Measurements from ENCODE around the gene PON3.

PON3 gene

GRCh38 chr7:95319570-95319969 lies 76.6 kb downstream of the PON3 start:
- no peaks in the 10 kb centered on the region for H3K27me3 ChIP-seq (ENCODE audit: insufficient read depth, insufficient read length)
- no peak overlapping the region for H3K4me3 ChIP-seq (ENCODE audit: insufficient read length, low read depth)
- DNase-seq (ENCODE audit: low read depth, low spot score): no peak
- no peak overlapping the region for H3K9ac ChIP-seq (ENCODE audit: insufficient read length, low read depth)
- no peaks in the 10 kb centered on the region for H3K36me3 ChIP-seq (ENCODE audit: insufficient read depth, insufficient read length, low read length)
- H3K9me3 ChIP-seq (ENCODE audit: insufficient read depth, low read length): no peaks in the 10 kb centered on the region
- H3K4me1 ChIP-seq (ENCODE audit: insufficient read depth, insufficient read length): no peaks in the 10 kb centered on the region
- TF ChIP-seq ZNF274 (IDR thresholded peaks at IDR 0.05; ENCODE audit: low read depth, low read length): no peak
- no peak for TF ChIP-seq SUZ12 (IDR thresholded peaks at IDR 0.05; ENCODE audit: extremely low read depth, insufficient read depth, insufficient read length)
- TF ChIP-seq YY1 (IDR thresholded peaks at IDR 0.05; ENCODE audit: insufficient read depth, insufficient read length): no peak

GRCh38 chr7:95318501-95319100 lies 77.6 kb downstream of the PON3 start:
- no peaks in the 10 kb centered on the region for H3K36me3 ChIP-seq (ENCODE audit: insufficient read depth, insufficient read length, low read length)
- H3K4me1 ChIP-seq (ENCODE audit: insufficient read depth, insufficient read length): no peaks in the 10 kb centered on the region
- no peaks in the 10 kb centered on the region for H3K27me3 ChIP-seq (ENCODE audit: insufficient read depth, insufficient read length)
- H3K9me3 ChIP-seq (ENCODE audit: insufficient read depth, low read length): no peaks in the 10 kb centered on the region
- no peak overlapping the region for H3K9ac ChIP-seq (ENCODE audit: insufficient read length, low read depth)
- no peak overlapping the region for H3K4me3 ChIP-seq (ENCODE audit: insufficient read length, low read depth)
- no peak for DNase-seq (ENCODE audit: low read depth, low spot score)
- TF ChIP-seq SUZ12 (IDR thresholded peaks at IDR 0.05; ENCODE audit: extremely low read depth, insufficient read depth, insufficient read length) (no peak), ZNF274 (IDR thresholded peaks at IDR 0.05; ENCODE audit: low read depth, low read length) (no peak), YY1 (IDR thresholded peaks at IDR 0.05; ENCODE audit: insufficient read depth, insufficient read length) (no peak)

- no peak overlapping the region for H3K4me3 ChIP-seq (ENCODE audit: insufficient read length, low read depth)
- no peak for TF ChIP-seq SUZ12 (IDR thresholded peaks at IDR 0.05; ENCODE audit: extremely low read depth, insufficient read depth, insufficient read length)
- no peak for TF ChIP-seq YY1 (IDR thresholded peaks at IDR 0.05; ENCODE audit: insufficient read depth, insufficient read length)
- H3K36me3 ChIP-seq (ENCODE audit: insufficient read depth, insufficient read length, low read length): no peaks in the 10 kb centered on the region
Measured at GRCh38 chr7:95317966-95318365, 78.2 kb downstream of the PON3 start.

GRCh38 chr7:95317546-95317945 lies 78.6 kb downstream of the PON3 start:
- Histone ChIP-seq H3K4me1 (ENCODE audit: insufficient read depth, insufficient read length) (no peaks in the 10 kb centered on the region), H3K4me3 (ENCODE audit: insufficient read length, low read depth) (no peak overlapping the region), H3K9ac (ENCODE audit: insufficient read length, low read depth) (no peak overlapping the region), H3K27me3 (ENCODE audit: insufficient read depth, insufficient read length) (no peaks in the 10 kb centered on the region), H3K9me3 (ENCODE audit: insufficient read depth, low read length) (no peaks in the 10 kb centered on the region), H3K36me3 (ENCODE audit: insufficient read depth, insufficient read length, low read length) (no peaks in the 10 kb centered on the region)
- no peak for TF ChIP-seq SUZ12 (IDR thresholded peaks at IDR 0.05; ENCODE audit: extremely low read depth, insufficient read depth, insufficient read length)
- TF ChIP-seq ZNF274 (IDR thresholded peaks at IDR 0.05; ENCODE audit: low read depth, low read length): no peak
- TF ChIP-seq YY1 (IDR thresholded peaks at IDR 0.05; ENCODE audit: insufficient read depth, insufficient read length): no peak
- no peak for DNase-seq (ENCODE audit: low read depth, low spot score)

More at GRCh38 chr7:95317966-95318365, 78.2 kb downstream of the PON3 start:
- no peak overlapping the region for H3K9ac ChIP-seq (ENCODE audit: insufficient read length, low read depth)
- no peaks in the 10 kb centered on the region for H3K4me1 ChIP-seq (ENCODE audit: insufficient read depth, insufficient read length)
- no peaks in the 10 kb centered on the region for H3K9me3 ChIP-seq (ENCODE audit: insufficient read depth, low read length)
- DNase-seq (ENCODE audit: low read depth, low spot score): no peak
- H3K27me3 ChIP-seq (ENCODE audit: insufficient read depth, insufficient read length): no peaks in the 10 kb centered on the region

- Histone ChIP-seq H3K4me1 (ENCODE audit: insufficient read depth, insufficient read length) (no peaks in the 10 kb centered on the region), H3K27me3 (ENCODE audit: insufficient read depth, insufficient read length) (no peaks in the 10 kb centered on the region), H3K36me3 (ENCODE audit: insufficient read depth, insufficient read length, low read length) (no peaks in the 10 kb centered on the region), H3K9me3 (ENCODE audit: insufficient read depth, low read length) (no peaks in the 10 kb centered on the region), H3K4me3 (ENCODE audit: insufficient read length, low read depth) (no peak overlapping the region), H3K9ac (ENCODE audit: insufficient read length, low read depth) (no peak overlapping the region)
- no peak for TF ChIP-seq YY1 (IDR thresholded peaks at IDR 0.05; ENCODE audit: insufficient read depth, insufficient read length)
- TF ChIP-seq SUZ12 (IDR thresholded peaks at IDR 0.05; ENCODE audit: extremely low read depth, insufficient read depth, insufficient read length): no peak
- no peak for TF ChIP-seq ZNF274 (IDR thresholded peaks at IDR 0.05; ENCODE audit: low read depth, low read length)
- no peak for DNase-seq (ENCODE audit: low read depth, low spot score)
Measured at GRCh38 chr7:95316588-95316987, 79.6 kb downstream of the PON3 start.

- Histone ChIP-seq H3K9me3 (ENCODE audit: insufficient read depth, low read length) (no peaks in the 10 kb centered on the region), H3K36me3 (ENCODE audit: insufficient read depth, insufficient read length, low read length) (no peaks in the 10 kb centered on the region), H3K9ac (ENCODE audit: insufficient read length, low read depth) (no peak overlapping the region), H3K27me3 (ENCODE audit: insufficient read depth, insufficient read length) (no peaks in the 10 kb centered on the region), H3K4me3 (ENCODE audit: insufficient read length, low read depth) (no peak overlapping the region), H3K4me1 (ENCODE audit: insufficient read depth, insufficient read length) (no peaks in the 10 kb centered on the region)
- no peak for TF ChIP-seq YY1 (IDR thresholded peaks at IDR 0.05; ENCODE audit: insufficient read depth, insufficient read length)
- TF ChIP-seq ZNF274 (IDR thresholded peaks at IDR 0.05; ENCODE audit: low read depth, low read length): no peak
- no peak for TF ChIP-seq SUZ12 (IDR thresholded peaks at IDR 0.05; ENCODE audit: extremely low read depth, insufficient read depth, insufficient read length)
- no peak for DNase-seq (ENCODE audit: low read depth, low spot score)
Measured at GRCh38 chr7:95312561-95312960, 83.6 kb downstream of the PON3 start.

- TF ChIP-seq YY1 (IDR thresholded peaks at IDR 0.05; ENCODE audit: insufficient read depth, insufficient read length): no peak
- TF ChIP-seq ZNF274 (IDR thresholded peaks at IDR 0.05; ENCODE audit: low read depth, low read length): no peak
- TF ChIP-seq SUZ12 (IDR thresholded peaks at IDR 0.05; ENCODE audit: extremely low read depth, insufficient read depth, insufficient read length): no peak
- Histone ChIP-seq H3K27me3 (ENCODE audit: insufficient read depth, insufficient read length) (no peaks in the 10 kb centered on the region), H3K9me3 (ENCODE audit: insufficient read depth, low read length) (no peaks in the 10 kb centered on the region), H3K4me1 (ENCODE audit: insufficient read depth, insufficient read length) (no peaks in the 10 kb centered on the region), H3K36me3 (ENCODE audit: insufficient read depth, insufficient read length, low read length) (no peaks in the 10 kb centered on the region), H3K4me3 (ENCODE audit: insufficient read length, low read depth) (no peak overlapping the region), H3K9ac (ENCODE audit: insufficient read length, low read depth) (no peak overlapping the region)
- no peak for DNase-seq (ENCODE audit: low read depth, low spot score)
Measured at GRCh38 chr7:95311389-95311788, 84.8 kb downstream of the PON3 start.
